Esophagus squamous epithelium (tissue), 5 donors: Measurements from ENCODE around the gene CPNE1. TPM values are rescaled to one million over a fixed set of nuclear protein-coding genes. Genes with fewer than 3 reads are reported as not detected.

Experiments
- DNase-seq: peaks from one replicate; lab custom pipeline; 2025; lab: John Stamatoyannopoulos, UW
- H3K27ac ChIP-seq, 4 donors: fragments of 200-600 bp; sonication (generic); one replicate each; pipeline ENCODE4 v1.5.1; 2016 to 2019; ENCODE audit warnings: mild to moderate bottlenecking in 1 of 4
- H3K27me3 ChIP-seq, 4 donors: fragments of 200-600 bp; sonication (generic); 1 replicate in 3 of 4; 2 replicates in 1 of 4; pipeline versions ENCODE4 v1.5.1 to v1.6.0; 2017 to 2021; ENCODE audit warnings: antibody characterized with exemption in 1 of 4
- H3K36me3 ChIP-seq, 3 donors: fragments of 200-600 bp; sonication (generic); one replicate each; pipeline ENCODE4 v1.5.1; 2016 to 2019
- H3K4me1 ChIP-seq, 3 donors: fragments of 200-600 bp; sonication (generic); one replicate each; pipeline ENCODE4 v1.5.1; 2017 to 2019
- H3K4me3 ChIP-seq, 4 donors: fragments of 200-600 bp; sonication (generic); 1 replicate in 3 of 4; 2 replicates in 1 of 4; pipeline ENCODE4 v1.5.1; 2016 to 2019; ENCODE audit warnings: mild to moderate bottlenecking in 2 of 4, moderate library complexity in 1 of 4
- H3K9me3 ChIP-seq, 3 donors: fragments of 200-600 bp; sonication (generic); one replicate each; pipeline ENCODE4 v1.5.1; 2016 to 2019
- POLR2A ChIP-seq, 4 donors: fragments of 450-650 bp; IDR thresholded peaks; one replicate each; pipeline ENCODE4 v1.6.1; 2017; ENCODE audit warnings: antibody characterized with exemption in 4 of 4, mild to moderate bottlenecking in 4 of 4, moderate library complexity in 3 of 4
- WGBS, 2 donors: methylation state at CpG; one replicate each; pipeline ENCODE4 v1.1.5; 2018; 5-methylcytosine and 5-hydroxymethylcytosine counted together
- intact Hi-C: fragments of 100-400 bp; cut with DNase I; formaldehyde crosslinking; loops from one replicate; pipeline ENCODE4 v1.15.0; 2022
- total RNA-seq, 4 donors: library from RNA; depleted of rRNA; stranded (reverse); fragments of >200 nt; gene quantifications; one replicate each; pipeline ENCODE4 v1.1.0, GENCODE V29; 2016
- TF ChIP-seq, protein P1 (sequence below), 6 experiments: fragments of 450-650 bp in 4 of 6; fragments of 200-600 bp in 2 of 6; sonication (generic) in 2 of 6; IDR thresholded peaks; one replicate each; pipeline ENCODE4 v1.5.1; 2016 to 2019; ENCODE audit warnings: antibody characterized with exemption in 6 of 6, mild to moderate bottlenecking in 4 of 6, moderate library complexity in 4 of 6
- donor health status: DM: yes; HTN: yes; CAD: no.

The CPNE1 gene
- total RNA-seq, 4 donors from 2014 or later, result 47.3 to 98.2 (median 75.9) TPM

DNA sequence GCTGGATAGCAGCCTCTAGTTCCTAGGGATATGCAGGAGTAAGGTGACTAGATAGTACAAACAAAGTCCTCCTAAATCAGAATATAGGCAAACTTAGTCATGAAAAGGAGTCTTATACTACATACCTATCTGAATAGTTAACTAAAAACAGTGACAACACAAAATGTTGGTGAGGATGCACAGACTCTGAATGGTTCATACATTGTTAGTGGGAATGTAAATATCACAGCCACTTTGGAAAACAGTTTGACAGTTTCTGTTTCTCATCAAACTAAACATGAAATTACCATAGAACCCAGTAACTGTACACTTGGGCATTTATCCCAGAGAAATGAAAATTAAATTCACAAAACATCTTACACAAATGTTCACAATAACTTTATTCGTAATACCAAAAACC, 17.3 kb upstream of the CPNE1 start:
- no peaks in the 10 kb centered on the region for H3K4me1 ChIP-seq
- H3K36me3 ChIP-seq, result peaks cover 0 to 92% (median 0%) of the 10 kb centered on the region in 3 donors
- WGBS, 2 donors, result 94 to 95% methylated on average over 1 of the region's 1 CpG
- no peaks in the 10 kb centered on the region for H3K9me3 ChIP-seq
- no peak overlapping the region for H3K27ac ChIP-seq
- intact Hi-C loops, result no loop called here
- H3K4me3 ChIP-seq, result no peak overlapping the region
- TF ChIP-seq, protein P1, sequence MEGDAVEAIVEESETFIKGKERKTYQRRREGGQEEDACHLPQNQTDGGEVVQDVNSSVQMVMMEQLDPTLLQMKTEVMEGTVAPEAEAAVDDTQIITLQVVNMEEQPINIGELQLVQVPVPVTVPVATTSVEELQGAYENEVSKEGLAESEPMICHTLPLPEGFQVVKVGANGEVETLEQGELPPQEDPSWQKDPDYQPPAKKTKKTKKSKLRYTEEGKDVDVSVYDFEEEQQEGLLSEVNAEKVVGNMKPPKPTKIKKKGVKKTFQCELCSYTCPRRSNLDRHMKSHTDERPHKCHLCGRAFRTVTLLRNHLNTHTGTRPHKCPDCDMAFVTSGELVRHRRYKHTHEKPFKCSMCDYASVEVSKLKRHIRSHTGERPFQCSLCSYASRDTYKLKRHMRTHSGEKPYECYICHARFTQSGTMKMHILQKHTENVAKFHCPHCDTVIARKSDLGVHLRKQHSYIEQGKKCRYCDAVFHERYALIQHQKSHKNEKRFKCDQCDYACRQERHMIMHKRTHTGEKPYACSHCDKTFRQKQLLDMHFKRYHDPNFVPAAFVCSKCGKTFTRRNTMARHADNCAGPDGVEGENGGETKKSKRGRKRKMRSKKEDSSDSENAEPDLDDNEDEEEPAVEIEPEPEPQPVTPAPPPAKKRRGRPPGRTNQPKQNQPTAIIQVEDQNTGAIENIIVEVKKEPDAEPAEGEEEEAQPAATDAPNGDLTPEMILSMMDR (IDR thresholded peaks at IDR 0.05), result no peak
- TF ChIP-seq POLR2A (IDR thresholded peaks at IDR 0.05), result no peak
- no peaks in the 10 kb centered on the region for H3K27me3 ChIP-seq
- no peak for DNase-seq

DNA sequence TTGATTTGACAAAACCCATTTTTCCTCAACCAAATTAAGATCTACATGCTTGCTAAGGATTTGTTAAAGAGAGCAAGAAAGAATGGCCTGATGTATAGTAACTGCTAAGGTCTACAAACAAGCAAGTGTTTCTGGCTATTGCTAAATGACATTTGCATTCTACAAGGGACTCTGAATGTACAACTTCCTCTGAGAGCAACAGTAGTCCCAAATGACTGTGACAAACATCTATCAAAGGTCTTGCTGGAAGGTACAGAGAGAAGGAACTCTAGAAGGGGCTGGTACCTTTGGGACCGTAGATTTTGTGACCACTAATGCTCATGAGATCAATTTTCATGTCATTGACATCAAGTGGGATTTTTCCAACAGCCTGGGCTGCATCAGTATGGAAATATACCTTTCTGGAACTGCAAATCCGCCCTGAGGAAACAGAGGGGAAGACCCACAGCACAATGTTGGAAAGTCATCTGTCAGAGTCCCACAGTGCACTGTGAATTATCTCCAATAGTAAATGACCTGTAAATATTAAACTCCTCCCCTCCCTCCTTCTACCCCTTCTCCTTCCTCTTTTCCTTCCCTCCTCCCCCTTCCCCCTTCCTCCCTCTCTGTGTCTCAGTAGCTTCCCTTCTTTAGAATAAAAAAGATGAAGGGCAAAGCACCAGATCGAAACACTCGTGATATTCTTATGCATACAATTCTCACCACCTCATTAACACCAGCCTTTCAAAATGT, 15.9 kb upstream of the CPNE1 start:
- H3K27me3 ChIP-seq, result no peaks in the 10 kb centered on the region
- intact Hi-C loops, result no loop called here
- TF ChIP-seq, protein P1 (IDR thresholded peaks at IDR 0.05), result no peak
- TF ChIP-seq POLR2A (IDR thresholded peaks at IDR 0.05), result no peak
- WGBS, 2 donors, result 75 to 76% methylated on average over 4 of the region's 4 CpGs
- H3K4me3 ChIP-seq, result no peak overlapping the region
- peaks cover 0 to 91% (median 0%) of the 10 kb centered on the region in 3 donors for H3K36me3 ChIP-seq
- no peak for DNase-seq
- no peaks in the 10 kb centered on the region for H3K4me1 ChIP-seq
- no peak overlapping the region for H3K27ac ChIP-seq
- H3K9me3 ChIP-seq, result no peaks in the 10 kb centered on the region

- 98% methylated on average over 6 of the region's 8 CpGs; no CpG with 5 or more reads in 1 of the 2 donors for WGBS, 2 donors
- Histone ChIP-seq H3K4me1 (no peaks in the 10 kb centered on the region), H3K27ac (no peak overlapping the region), H3K4me3 (no peak overlapping the region), H3K27me3 (no peaks in the 10 kb centered on the region), H3K9me3 (no peaks in the 10 kb centered on the region), H3K36me3 (peaks cover 0 to 99% (median 7%) of the 10 kb centered on the region in 3 donors)
- TF ChIP-seq, protein P1 (IDR thresholded peaks at IDR 0.05), result no peak
- no peak for TF ChIP-seq POLR2A (IDR thresholded peaks at IDR 0.05)
- DNase-seq, result no peak
- intact Hi-C loops, result no loop called here
Observed at GRCh38 chr20:35674921-35675320, 10.2 kb upstream of the CPNE1 start.

DNA sequence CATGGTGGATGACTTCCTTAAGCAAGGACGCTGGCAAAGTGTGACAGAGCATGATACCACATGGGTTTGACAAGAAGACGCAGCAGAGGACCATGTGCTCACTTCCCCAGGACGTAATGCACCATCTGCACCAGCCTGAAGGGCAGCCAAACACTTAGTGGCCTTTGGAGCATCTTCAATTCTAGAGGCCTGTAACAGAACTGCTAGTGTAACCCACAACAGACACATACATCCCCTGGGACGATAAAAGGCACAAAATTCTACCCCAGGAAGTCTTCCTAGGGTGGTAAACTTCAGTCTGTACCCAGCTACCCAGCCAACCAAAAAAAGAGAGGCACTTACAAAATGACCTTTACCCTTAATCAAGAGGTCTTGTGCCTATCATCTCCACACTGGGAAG, 9.2 kb upstream of the CPNE1 start:
- WGBS, 2 donors, result 91 to 100% methylated on average over 3 to 4 of the region's 4 CpGs
- DNase-seq, result no peak
- intact Hi-C loops, result no loop called here
- Histone ChIP-seq H3K4me3 (no peak overlapping the region), H3K9me3 (no peaks in the 10 kb centered on the region), H3K36me3 (peaks cover 0 to 99% (median 7%) of the 10 kb centered on the region in 3 donors), H3K27ac (no peak overlapping the region), H3K4me1 (no peaks in the 10 kb centered on the region), H3K27me3 (no peaks in the 10 kb centered on the region)
- TF ChIP-seq, protein P1 (IDR thresholded peaks at IDR 0.05), result no peak
- TF ChIP-seq POLR2A (IDR thresholded peaks at IDR 0.05), result no peak

DNA sequence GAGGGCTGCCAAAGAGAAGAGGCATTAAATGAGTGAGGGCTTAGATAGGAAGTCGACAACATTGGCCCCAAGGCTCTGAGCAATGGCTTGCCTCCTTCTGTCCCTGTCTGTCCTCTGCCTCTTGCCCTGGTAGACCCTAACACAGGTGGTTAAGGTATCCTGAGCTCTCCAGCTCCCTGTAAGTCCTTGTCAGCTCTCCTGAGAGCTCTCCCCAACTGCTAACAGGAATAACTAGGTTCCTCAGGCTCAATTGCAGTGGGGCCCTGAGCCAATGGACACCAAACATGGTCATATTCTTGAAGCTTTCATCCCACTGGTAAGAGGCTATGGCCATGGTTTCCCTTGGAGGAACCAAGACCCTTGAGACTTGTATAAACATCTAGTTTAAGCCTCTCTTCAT, 5.0 kb upstream of the CPNE1 start:
- Histone ChIP-seq H3K4me3 (no peak overlapping the region), H3K4me1 (peaks cover 0 to 3% (median 0%) of the 10 kb centered on the region in 3 donors), H3K27ac (no peak overlapping the region), H3K27me3 (no peaks in the 10 kb centered on the region), H3K36me3 (peaks cover 0 to 65% (median 7%) of the 10 kb centered on the region in 3 donors), H3K9me3 (no peaks in the 10 kb centered on the region)
- DNase-seq, result no peak
- TF ChIP-seq POLR2A (IDR thresholded peaks at IDR 0.05), result no peak
- TF ChIP-seq, protein P1 (IDR thresholded peaks at IDR 0.05), result no peak
- intact Hi-C loops, result no loop called here
- WGBS, 2 donors, result 73 to 75% methylated on average over 1 of the region's 1 CpG
